NT2/D1 (cell line): Measurements from ENCODE around the gene NCS1.

ENCODE experiments used
- SUZ12 ChIP-seq: IDR thresholded peaks from 2 replicates; pipeline ENCODE4 v1.6.1; 2011; ENCODE audit not compliant: insufficient read length, insufficient read depth; ENCODE audit errors: extremely low read depth
- YY1 ChIP-seq: IDR thresholded peaks from 2 replicates; pipeline ENCODE4 v1.6.1; 2011; ENCODE audit not compliant: insufficient read length, insufficient read depth
- ZNF274 ChIP-seq: IDR thresholded peaks from 2 replicates; pipeline ENCODE4 v1.6.1; 2011; ENCODE audit warnings: mild to moderate bottlenecking, low read depth, low read length

DNA sequence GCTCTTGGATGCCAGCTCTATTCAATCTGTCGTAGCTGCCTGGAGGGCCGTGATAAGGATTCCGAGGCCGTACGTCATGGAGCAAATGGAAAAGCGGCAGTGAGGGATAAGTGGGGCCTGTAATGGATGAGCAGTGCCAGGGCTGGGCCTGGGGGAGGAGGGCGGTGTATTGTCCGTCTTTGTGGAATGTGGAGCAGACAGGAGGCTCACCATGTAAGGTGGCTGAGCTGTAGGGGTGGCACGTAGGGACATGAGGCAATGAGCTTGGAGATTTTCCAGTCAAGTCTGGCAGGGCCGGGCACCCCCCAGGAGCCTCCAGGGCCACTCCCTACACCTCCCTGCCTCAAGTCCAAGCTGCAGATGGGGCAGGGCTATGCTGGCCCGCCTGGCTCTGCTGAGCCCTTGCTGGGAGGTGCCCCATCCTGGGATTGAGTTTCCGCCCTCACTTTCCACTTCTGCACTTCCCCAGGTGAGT is 29.2 kb downstream of the NCS1 start:
- TF ChIP-seq YY1 (no peak), SUZ12 (no peak), ZNF274 (no peak)
